ENCODE results near the gene TRABD2B.

The TRABD2B gene

DNA sequence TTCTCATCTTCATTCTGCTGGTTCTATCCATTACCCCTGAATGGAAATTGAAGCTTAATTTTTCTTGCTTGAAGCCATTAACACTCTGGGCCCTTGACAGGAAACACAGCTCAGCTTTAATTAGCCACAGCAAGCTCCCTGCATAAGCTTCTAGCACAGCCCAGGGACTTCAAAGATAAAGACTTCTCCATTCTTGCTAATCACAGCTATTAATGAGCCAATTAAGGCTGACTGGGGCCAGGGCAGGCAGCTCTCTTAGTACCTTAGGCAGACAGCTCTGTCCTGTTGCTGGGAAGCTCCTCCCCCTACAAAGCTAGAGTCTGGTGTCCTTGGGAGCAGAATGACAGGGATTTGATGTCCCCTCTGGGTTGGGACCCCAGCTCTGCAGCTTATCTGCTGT is 27.9 kb upstream of the TRABD2B start:
- Histone ChIP-seq H3K4me3 (ENCODE audit: severe bottlenecking) (no peak overlapping the region), H3K9me3 (ENCODE audit: severe bottlenecking) (no peaks in the 10 kb centered on the region), H3K27me3 (ENCODE audit: insufficient read depth, poor library complexity, severe bottlenecking) (no peaks in the 10 kb centered on the region), H3K27ac (ENCODE audit: poor library complexity, severe bottlenecking) (no peak overlapping the region), H3K4me1 (ENCODE audit: insufficient read depth, poor library complexity, severe bottlenecking) (no peaks in the 10 kb centered on the region), H3K36me3 (ENCODE audit: low read depth) (no peaks in the 10 kb centered on the region)
- DNase-seq (ENCODE audit: low spot score) (no peak), ATAC-seq (ENCODE audit: low read depth) (no peak)
- TF ChIP-seq, protein P1, sequence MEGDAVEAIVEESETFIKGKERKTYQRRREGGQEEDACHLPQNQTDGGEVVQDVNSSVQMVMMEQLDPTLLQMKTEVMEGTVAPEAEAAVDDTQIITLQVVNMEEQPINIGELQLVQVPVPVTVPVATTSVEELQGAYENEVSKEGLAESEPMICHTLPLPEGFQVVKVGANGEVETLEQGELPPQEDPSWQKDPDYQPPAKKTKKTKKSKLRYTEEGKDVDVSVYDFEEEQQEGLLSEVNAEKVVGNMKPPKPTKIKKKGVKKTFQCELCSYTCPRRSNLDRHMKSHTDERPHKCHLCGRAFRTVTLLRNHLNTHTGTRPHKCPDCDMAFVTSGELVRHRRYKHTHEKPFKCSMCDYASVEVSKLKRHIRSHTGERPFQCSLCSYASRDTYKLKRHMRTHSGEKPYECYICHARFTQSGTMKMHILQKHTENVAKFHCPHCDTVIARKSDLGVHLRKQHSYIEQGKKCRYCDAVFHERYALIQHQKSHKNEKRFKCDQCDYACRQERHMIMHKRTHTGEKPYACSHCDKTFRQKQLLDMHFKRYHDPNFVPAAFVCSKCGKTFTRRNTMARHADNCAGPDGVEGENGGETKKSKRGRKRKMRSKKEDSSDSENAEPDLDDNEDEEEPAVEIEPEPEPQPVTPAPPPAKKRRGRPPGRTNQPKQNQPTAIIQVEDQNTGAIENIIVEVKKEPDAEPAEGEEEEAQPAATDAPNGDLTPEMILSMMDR (IDR thresholded peaks at IDR 0.05; ENCODE audit: poor library complexity, severe bottlenecking) = no peak

DNA sequence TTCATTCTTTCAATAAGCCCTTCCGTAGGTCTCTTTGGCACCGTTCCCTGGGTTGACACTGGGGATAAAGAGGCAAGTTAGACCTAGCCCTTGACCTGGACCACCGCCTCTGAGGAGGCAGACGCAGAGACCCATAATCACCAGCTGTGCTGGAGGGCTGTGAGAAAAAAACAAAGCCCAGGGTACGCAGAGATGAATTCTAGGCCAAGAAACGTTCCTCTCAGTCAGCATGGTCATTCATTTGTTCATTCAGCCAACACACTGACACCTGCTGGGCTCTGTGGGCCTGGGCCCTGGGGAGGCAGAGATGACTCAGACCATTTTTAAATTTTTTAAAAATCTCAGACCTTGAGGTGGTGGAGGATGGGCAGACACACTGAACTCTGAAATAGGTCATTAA is 26.3 kb upstream of the TRABD2B start:
- Histone ChIP-seq H3K36me3 (ENCODE audit: low read depth) (no peaks in the 10 kb centered on the region), H3K4me1 (ENCODE audit: insufficient read depth, poor library complexity, severe bottlenecking) (peaks cover 8% of the 10 kb centered on the region), H3K9me3 (ENCODE audit: severe bottlenecking) (no peaks in the 10 kb centered on the region), H3K27me3 (ENCODE audit: insufficient read depth, poor library complexity, severe bottlenecking) (no peaks in the 10 kb centered on the region), H3K4me3 (ENCODE audit: severe bottlenecking) (no peak overlapping the region), H3K27ac (ENCODE audit: poor library complexity, severe bottlenecking) (no peak overlapping the region)
- TF ChIP-seq, protein P1 (IDR thresholded peaks at IDR 0.05; ENCODE audit: poor library complexity, severe bottlenecking) = no peak
- DNase-seq (ENCODE audit: low spot score) = no peak
- no peak for ATAC-seq (ENCODE audit: low read depth)

DNA sequence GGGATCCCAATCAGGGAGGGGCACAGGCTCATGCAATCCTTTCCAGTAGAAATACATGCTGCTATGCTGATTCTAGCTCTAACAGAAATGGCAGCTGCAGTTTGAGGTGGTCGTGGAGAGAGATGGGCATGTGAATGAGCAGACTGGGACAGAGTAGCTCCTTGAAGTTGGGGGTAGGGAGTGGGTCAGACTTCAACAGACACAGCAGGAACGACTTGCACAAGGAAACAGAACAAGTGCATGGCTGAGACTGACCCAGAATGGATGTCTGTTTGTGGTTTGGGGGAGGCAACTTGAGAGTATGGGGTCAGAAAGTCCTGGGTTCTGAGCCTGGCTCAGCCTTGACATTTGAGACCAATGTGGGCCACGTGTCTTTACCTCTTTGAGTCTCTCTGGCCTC is 25.1 kb upstream of the TRABD2B start:
- DNase-seq (ENCODE audit: low spot score) (no peak), ATAC-seq (ENCODE audit: low read depth) (no peak)
- no peak overlapping the region for H3K27ac ChIP-seq (ENCODE audit: poor library complexity, severe bottlenecking)
- H3K27me3 ChIP-seq (ENCODE audit: insufficient read depth, poor library complexity, severe bottlenecking) = no peaks in the 10 kb centered on the region
- TF ChIP-seq, protein P1 (IDR thresholded peaks at IDR 0.05; ENCODE audit: poor library complexity, severe bottlenecking) = no peak
- no peaks in the 10 kb centered on the region for H3K36me3 ChIP-seq (ENCODE audit: low read depth)
- no peak overlapping the region for H3K4me3 ChIP-seq (ENCODE audit: severe bottlenecking)
- peaks cover 20% of the 10 kb centered on the region for H3K4me1 ChIP-seq (ENCODE audit: insufficient read depth, poor library complexity, severe bottlenecking)
- no peaks in the 10 kb centered on the region for H3K9me3 ChIP-seq (ENCODE audit: severe bottlenecking)

DNA sequence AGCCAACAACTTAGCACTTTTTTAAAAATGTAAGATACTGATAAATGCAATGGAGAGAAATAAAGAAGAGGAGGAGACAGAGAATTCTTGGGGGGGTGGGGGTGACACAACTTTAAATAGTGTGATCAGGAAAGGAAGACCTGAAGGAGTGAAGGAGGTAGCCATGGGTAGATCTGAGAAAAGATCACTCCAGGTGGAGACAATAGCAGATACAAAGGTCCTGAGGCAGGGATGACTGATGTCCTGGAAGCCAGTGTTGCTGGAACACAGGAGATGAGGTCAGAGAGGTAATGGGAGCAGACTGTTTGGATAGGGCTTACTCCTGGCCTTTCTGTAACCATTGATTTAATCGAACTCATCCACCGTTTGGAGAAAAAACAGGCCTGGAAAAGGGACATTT is 24.6 kb upstream of the TRABD2B start:
- Histone ChIP-seq H3K4me3 (ENCODE audit: severe bottlenecking) (no peak overlapping the region), H3K4me1 (ENCODE audit: insufficient read depth, poor library complexity, severe bottlenecking) (peaks cover 20% of the 10 kb centered on the region), H3K36me3 (ENCODE audit: low read depth) (no peaks in the 10 kb centered on the region), H3K9me3 (ENCODE audit: severe bottlenecking) (no peaks in the 10 kb centered on the region), H3K27ac (ENCODE audit: poor library complexity, severe bottlenecking) (no peak overlapping the region), H3K27me3 (ENCODE audit: insufficient read depth, poor library complexity, severe bottlenecking) (no peaks in the 10 kb centered on the region)
- TF ChIP-seq, protein P1 (IDR thresholded peaks at IDR 0.05; ENCODE audit: poor library complexity, severe bottlenecking) = no peak
- ATAC-seq (ENCODE audit: low read depth) (no peak), DNase-seq (ENCODE audit: low spot score) (no peak)

DNA sequence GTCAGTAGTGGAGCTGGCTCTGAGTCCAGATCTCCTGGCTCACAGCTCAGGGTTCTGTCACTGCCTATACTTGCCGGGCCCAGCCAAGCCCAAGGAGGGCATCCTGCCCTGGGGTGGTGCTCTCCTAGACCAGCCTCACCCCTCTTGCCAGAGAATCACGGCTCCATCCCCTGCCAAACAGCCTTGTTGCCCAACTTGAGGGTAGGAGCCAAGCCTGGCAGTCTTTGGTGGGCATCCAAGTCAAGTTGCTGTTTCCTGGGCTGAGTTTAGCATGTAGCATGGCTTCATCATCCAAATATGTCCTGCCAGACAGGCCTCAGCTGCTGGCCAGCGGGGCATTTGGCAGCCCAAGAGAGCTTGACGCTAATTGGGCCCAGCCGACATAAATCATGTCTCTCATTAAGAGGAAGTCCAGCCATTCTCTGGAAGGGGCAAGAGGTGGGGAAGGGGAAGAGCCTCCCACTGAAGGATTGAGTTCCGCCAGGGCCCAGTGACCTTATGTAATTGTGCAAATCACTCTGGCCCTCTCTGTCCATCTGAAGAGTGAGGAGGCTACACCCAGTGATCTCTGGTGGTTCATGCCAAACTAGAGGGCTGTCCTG is 22.6 kb upstream of the TRABD2B start:
- ATAC-seq (ENCODE audit: low read depth) (no peak), DNase-seq (ENCODE audit: low spot score) (no peak)
- Histone ChIP-seq H3K4me3 (ENCODE audit: severe bottlenecking) (no peak overlapping the region), H3K27ac (ENCODE audit: poor library complexity, severe bottlenecking) (peak overlapping the region; percentile 35), H3K9me3 (ENCODE audit: severe bottlenecking) (no peaks in the 10 kb centered on the region), H3K36me3 (ENCODE audit: low read depth) (no peaks in the 10 kb centered on the region), H3K27me3 (ENCODE audit: insufficient read depth, poor library complexity, severe bottlenecking) (no peaks in the 10 kb centered on the region), H3K4me1 (ENCODE audit: insufficient read depth, poor library complexity, severe bottlenecking) (peaks cover 20% of the 10 kb centered on the region)
- TF ChIP-seq, protein P1 (IDR thresholded peaks at IDR 0.05; ENCODE audit: poor library complexity, severe bottlenecking) = no peak

Data from RWPE2 (cell line).